CD4-positive, alpha-beta T cell treated with Interferon alpha-2 for 1 hour (primary cell): ENCODE measurements around the gene CFAP45.

Experiments
- DNase-seq, 2 donors: peaks; one replicate each; pipeline ENCODE4 v3.0.0-alpha.2; 2020 to 2022

The CFAP45 gene

GRCh38 chr1:159849626-159850366, 50.2 kb downstream of the CFAP45 start:
- DNase-seq, result no peak

- DNase-seq, result no peak
Observed at GRCh38 chr1:159848326-159848725, 51.6 kb downstream of the CFAP45 start.

- no peak for DNase-seq
Observed at GRCh38 chr1:159847231-159847630, 52.7 kb downstream of the CFAP45 start.

- no peak for DNase-seq
Observed at GRCh38 chr1:159845751-159846629, 54.0 kb downstream of the CFAP45 start.

GRCh38 chr1:159843459-159843858, 56.5 kb downstream of the CFAP45 start:
- DNase-seq, result no peak

GRCh38 chr1:159841749-159842148, 58.2 kb downstream of the CFAP45 start:
- DNase-seq, result no peak

GRCh38 chr1:159839116-159839849, 60.7 kb downstream of the CFAP45 start:
- DNase-seq, result no peak

GRCh38 chr1:159838715-159839114, 61.2 kb downstream of the CFAP45 start:
- no peak for DNase-seq

- no peak for DNase-seq
Observed at GRCh38 chr1:159835862-159836525, 64.0 kb downstream of the CFAP45 start.

GRCh38 chr1:159835356-159835755, 64.6 kb downstream of the CFAP45 start:
- no peak for DNase-seq

GRCh38 chr1:159832309-159832708, 67.7 kb downstream of the CFAP45 start:
- no peak for DNase-seq

GRCh38 chr1:159831412-159832141, 68.4 kb downstream of the CFAP45 start:
- no peak for DNase-seq

- no peak for DNase-seq
Observed at GRCh38 chr1:159830722-159831121, 69.2 kb downstream of the CFAP45 start.

- DNase-seq, result no peak
Observed at GRCh38 chr1:159829822-159830465, 70.0 kb downstream of the CFAP45 start.

GRCh38 chr1:159829273-159829634, 70.7 kb downstream of the CFAP45 start:
- DNase-seq, result peak; percentile 13 to 54

GRCh38 chr1:159828581-159829272, 71.2 kb downstream of the CFAP45 start:
- no peak for DNase-seq

- no peak for DNase-seq
Observed at GRCh38 chr1:159828176-159828575, 71.8 kb downstream of the CFAP45 start.

- peak in 1 of 2 donors; percentile 58 for DNase-seq
Observed at GRCh38 chr1:159827549-159827948, 72.4 kb downstream of the CFAP45 start.

- DNase-seq, result peak in 1 of 2 donors; percentile 23
Observed at GRCh38 chr1:159827102-159827490, 72.9 kb downstream of the CFAP45 start.

- peak; percentile 68 to 71 for DNase-seq
Observed at GRCh38 chr1:159826441-159827101, 73.4 kb downstream of the CFAP45 start, which contains the start of gene SLAMF8. Gene SLAMF8 (plus strand): TSS chr1:159826873. CDS start chr1:159826899, 26 bp downstream.
